ENCODE data around the gene TUSC1.
"Not testable (repeated sequence)": the region's sequence is repeated elsewhere in the genome, so short reads cannot be mapped to it uniquely, and the experiment has no call there.

Gene TUSC1

DNA sequence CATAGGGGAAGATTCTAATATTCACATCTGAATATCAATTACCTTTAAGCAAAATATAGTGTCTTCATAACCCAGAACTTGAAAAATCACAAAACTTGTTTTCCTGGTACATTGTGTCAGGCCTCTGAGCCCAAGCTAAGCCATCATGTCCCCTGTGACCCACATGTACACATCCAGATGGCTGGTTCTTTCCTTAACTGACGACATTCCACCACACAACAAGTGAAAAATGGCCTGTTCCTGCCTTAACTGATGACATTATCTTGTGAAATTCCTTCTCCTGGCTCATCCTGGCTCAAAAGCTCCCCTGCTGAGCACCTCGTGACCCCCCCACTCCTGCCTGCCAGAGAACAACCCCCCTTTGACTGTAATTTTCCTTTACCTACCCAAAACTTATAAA lies 2.4 kb downstream of the TUSC1 start:
- not testable (repeated sequence) for ATAC-seq, DNase-seq, H3K9me3 Mint-ChIP-seq, H3K4me1 Mint-ChIP-seq, H3K4me3 Mint-ChIP-seq, H3K27ac Mint-ChIP-seq
- H3K27me3 Mint-ChIP-seq = peaks cover 14% of the 10 kb centered on the region

DNA sequence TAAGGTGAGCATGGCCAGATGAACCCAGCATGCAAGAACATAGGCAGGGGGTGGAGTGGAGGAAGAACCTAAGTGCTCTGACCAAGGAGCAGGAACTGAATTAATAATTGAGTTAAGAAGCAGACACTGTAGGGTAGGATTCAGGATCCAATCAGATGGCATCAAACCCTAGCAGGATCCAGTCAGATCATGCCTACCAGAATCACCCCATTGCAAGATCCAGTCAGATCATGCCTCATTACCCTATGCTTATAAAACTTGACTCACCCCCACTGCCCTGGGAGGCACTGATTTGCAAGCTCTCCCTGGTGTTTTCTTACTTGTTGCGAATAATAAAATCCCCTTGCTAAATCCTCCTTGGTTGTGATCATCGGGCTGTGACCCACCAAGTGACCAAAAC lies 19.7 kb downstream of the TUSC1 start:
- no peak overlapping the region for H3K4me3 Mint-ChIP-seq
- no peak for ATAC-seq
- no peaks in the 10 kb centered on the region for H3K27me3 Mint-ChIP-seq
- DNase-seq = no peak
- no peak overlapping the region for H3K27ac Mint-ChIP-seq
- H3K4me1 Mint-ChIP-seq = no peaks in the 10 kb centered on the region
- peaks cover 5 to 11% of the 10 kb centered on the region in 2 donors for H3K9me3 Mint-ChIP-seq

DNA sequence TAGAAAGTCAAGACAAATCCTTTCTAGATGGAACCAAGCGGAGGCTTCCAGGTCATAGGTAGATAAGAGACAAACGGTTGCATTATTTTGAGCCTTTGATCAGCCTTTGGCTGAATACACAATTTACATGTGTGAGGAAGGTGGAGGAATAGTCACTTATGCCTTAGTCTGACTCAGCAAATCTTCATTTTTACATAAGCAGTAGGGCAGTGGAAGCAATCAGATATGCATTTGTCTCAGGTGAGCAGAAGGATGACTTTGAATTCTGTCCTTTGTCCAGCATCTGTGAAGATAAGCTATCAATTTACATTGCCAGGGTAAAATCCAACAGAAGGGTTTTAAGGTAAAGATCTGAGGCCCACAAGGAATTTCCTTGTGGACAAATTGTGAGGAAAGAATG lies 23.8 kb downstream of the TUSC1 start:
- H3K9me3 Mint-ChIP-seq = peaks cover 0 to 5% of the 10 kb centered on the region in 2 donors
- no peak overlapping the region for H3K27ac Mint-ChIP-seq
- ATAC-seq (no peak), DNase-seq (no peak)
- H3K4me3 Mint-ChIP-seq = no peak overlapping the region
- H3K27me3 Mint-ChIP-seq = no peaks in the 10 kb centered on the region
- no peaks in the 10 kb centered on the region for H3K4me1 Mint-ChIP-seq

DNA sequence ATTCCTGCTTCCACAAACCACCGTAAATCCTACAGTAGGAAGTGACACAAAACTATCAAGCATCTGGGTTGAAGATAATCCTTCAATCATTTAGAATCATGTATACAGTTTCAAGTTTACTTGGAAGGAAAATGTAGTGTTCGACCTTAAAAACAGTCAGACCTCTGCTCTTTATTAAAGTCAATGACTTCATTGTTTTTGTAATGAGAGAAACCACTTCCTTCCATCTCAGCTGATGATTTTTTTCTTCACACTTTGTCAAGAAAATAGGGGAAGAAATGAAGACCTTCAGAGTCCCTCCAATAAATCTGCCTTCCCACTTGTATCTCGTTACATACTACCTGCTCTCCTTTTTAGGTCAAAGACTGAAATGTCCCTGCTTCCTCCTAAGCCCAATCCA lies 30.1 kb downstream of the TUSC1 start:
- Mint-ChIP-seq H3K27me3 (no peaks in the 10 kb centered on the region), H3K4me1 (no peaks in the 10 kb centered on the region), H3K9me3 (peaks cover 10 to 18% of the 10 kb centered on the region in 2 donors), H3K27ac (no peak overlapping the region), H3K4me3 (no peak overlapping the region)
- no peak for ATAC-seq
- DNase-seq = no peak

DNA sequence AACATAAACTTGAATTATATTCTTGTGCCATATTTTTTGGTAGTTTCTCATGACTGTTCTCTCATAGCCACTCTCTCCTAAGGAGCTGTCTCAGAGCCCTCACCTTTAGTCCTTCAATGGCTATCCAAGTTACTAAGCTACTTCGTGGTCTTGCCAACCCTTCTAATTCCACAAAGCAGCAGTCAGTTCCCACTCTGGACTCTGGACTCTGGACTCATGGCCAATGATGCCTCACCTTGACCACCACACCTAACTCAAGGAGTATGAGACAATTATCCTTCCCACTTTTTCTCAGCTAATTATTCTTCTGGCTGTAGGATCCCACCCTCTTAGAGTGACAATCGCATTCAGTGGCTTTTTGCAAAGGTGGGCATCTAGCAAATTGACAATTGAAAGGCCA lies 42.2 kb downstream of the TUSC1 start:
- Mint-ChIP-seq H3K27me3 (no peaks in the 10 kb centered on the region), H3K9me3 (peaks cover 2 to 5% of the 10 kb centered on the region in 2 donors), H3K4me3 (no peak overlapping the region), H3K27ac (no peak overlapping the region), H3K4me1 (no peaks in the 10 kb centered on the region)
- no peak for DNase-seq
- no peak for ATAC-seq

DNA sequence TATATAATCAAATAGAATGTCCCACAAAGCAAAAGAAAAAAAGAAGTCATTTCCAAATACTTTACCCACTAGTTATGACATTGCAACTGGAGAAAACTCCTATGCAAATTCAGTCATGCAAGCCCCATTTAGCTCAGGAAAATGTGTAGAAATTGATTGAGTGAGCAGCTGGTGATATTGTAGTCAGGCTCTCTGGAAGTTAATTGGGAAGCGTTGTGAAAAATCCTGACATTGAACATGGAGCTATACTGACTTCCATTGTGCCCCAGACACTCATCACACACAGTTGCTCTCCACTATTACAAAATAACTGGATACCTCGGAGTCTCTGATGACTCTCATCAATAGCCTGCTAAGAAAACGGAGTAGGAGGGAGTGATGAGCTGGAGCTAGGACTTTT lies 49.0 kb downstream of the TUSC1 start:
- ATAC-seq = no peak
- Mint-ChIP-seq H3K4me3 (no peak overlapping the region), H3K27me3 (no peaks in the 10 kb centered on the region), H3K27ac (no peak overlapping the region), H3K4me1 (no peaks in the 10 kb centered on the region), H3K9me3 (peaks cover 18 to 34% of the 10 kb centered on the region in 2 donors)
- DNase-seq = no peak
